Stimulated activated naive CD8-positive, alpha-beta T cell treated with anti-CD3 and anti-CD28 coated beads, Interleukin-15, Interleukin-2, amounts not matched to agents 100 ng/mL and 50 ng/mL, for 24 hours (primary cell): ENCODE measurements around the gene DENR.
"Not testable (repeated sequence)": the region's sequence is repeated elsewhere in the genome, so short reads cannot be mapped to it uniquely, and the experiment has no call there.

Experiments
- H3K27ac Mint-ChIP-seq: one replicate; pipeline ENCODE4 v1.8.0; 2021; ENCODE audit warnings: mild to moderate bottlenecking, mixed read lengths
- H3K27me3 Mint-ChIP-seq: one replicate; pipeline ENCODE4 v1.8.0; 2021; ENCODE audit warnings: mixed read lengths
- H3K36me3 Mint-ChIP-seq: one replicate; pipeline ENCODE4 v1.8.0; 2021; ENCODE audit warnings: low read depth, mixed read lengths
- H3K4me1 Mint-ChIP-seq: one replicate; pipeline ENCODE4 v1.8.0; 2021; ENCODE audit warnings: low read depth, mixed read lengths
- H3K4me3 Mint-ChIP-seq: one replicate; pipeline ENCODE4 v1.8.0; 2021; ENCODE audit warnings: mild to moderate bottlenecking, mixed read lengths
- H3K9me3 Mint-ChIP-seq: one replicate; pipeline ENCODE4 v1.8.0; 2021; ENCODE audit warnings: mixed read lengths

Gene DENR

DNA sequence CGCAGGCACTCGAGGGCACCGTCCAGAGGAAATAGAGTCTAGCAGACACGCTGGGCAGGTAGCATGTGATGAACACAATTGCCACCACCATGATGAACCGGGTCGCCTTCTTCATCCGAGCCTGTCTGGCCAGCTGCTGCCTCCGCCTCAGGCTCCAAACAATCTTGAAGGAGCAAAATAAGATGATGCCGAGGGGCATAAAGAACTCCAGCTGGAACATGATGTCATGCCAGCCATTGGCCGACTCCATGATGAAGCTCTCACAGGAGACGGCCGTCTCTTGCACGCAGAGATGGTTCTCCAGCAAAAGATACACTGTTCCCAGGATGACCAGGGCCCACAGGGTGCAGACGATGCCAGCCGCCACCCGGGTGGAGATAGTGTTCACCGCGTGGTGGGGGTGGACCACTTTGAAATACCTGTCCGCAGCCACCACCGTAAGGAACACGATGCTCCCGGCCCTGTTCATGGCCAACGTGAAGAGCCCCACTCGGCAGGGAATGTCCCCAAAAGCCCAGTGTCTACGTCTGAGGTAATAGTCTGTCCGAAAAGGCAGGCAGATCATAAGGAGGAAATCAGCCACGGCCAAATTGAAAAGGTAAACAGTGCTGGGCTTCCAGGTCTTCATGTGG, 22.9 kb upstream of the DENR start:
- Mint-ChIP-seq H3K27me3 (no peaks in the 10 kb centered on the region), H3K27ac (no peak overlapping the region), H3K36me3 (no peaks in the 10 kb centered on the region), H3K4me1 (peaks cover 71% of the 10 kb centered on the region), H3K9me3 (peaks cover 4% of the 10 kb centered on the region), H3K4me3 (no peak overlapping the region)

DNA sequence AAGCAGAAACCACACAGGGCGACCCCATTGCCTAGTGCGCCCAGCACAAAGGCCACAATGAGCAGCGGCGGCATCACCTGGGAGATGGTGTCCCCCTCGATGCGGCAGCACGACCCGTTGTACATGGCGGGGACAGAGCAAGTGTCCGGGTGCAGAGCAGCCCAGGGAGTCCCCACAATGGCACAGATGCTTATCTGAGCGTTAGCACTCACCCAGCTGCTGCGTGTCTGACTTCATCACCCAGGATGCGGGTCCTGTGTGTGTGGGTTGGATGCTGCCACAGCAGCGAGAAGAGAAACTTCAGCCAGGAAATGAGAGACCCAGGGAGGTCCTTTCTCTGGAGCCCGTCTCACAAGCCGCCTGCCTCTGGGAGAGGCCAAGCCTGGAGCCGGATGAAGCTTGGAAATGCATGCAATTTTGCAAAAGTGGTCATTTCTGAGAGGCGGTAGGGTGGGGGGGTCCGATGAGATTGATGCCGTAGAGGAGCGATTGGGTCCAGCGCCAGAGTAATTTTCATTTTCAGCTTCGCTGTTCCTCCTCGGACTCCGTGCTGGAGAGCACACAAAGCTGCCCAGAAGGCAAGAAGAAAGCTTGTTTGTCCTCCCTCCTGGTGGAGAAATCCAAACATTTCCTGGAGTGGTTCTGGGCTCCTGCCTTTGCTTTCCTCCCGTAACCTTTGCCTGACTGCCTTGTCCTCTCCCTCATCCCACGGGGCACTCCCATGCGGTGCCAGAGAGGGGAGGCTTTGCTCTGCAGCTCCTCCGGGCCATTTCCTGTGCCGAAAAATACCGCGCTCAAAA, 22.2 kb upstream of the DENR start, which contains the start of gene HCAR1:
Gene HCAR1 (minus strand): TSS at position 630 of the 800 bp plus-strand sequence. CDS start 505 bp downstream, at position 125.
- H3K27me3 Mint-ChIP-seq: no peaks in the 10 kb centered on the region
- H3K9me3 Mint-ChIP-seq: peaks cover 4% of the 10 kb centered on the region
- peaks cover 64% of the 10 kb centered on the region for H3K4me1 Mint-ChIP-seq
- H3K36me3 Mint-ChIP-seq: no peaks in the 10 kb centered on the region
- no peak within 1 kb of the TSS for H3K4me3 Mint-ChIP-seq
- no peak within 1 kb of the TSS for H3K27ac Mint-ChIP-seq

DNA sequence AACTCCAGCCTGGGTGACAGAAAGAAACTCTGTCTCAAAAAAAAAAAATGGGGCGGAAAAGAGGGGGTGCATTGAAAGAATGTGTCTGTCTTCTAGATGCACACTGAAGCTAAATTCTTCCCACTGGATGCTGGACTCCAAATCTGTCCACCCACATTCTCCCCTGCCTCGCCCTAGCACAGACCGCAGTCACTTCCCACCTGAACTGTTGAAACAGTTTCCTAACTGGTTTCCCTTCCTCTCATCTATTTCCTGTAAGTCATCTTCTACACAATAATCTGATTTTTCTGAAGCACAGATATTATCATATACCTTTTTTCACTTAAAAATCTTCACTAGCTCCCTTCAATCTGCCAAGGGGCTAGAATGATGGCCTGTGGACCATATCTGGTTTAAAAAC, 20.5 kb upstream of the DENR start:
- Mint-ChIP-seq H3K9me3 (peaks cover 4% of the 10 kb centered on the region), H3K4me1 (peaks cover 54% of the 10 kb centered on the region), H3K4me3 (no peak overlapping the region), H3K36me3 (no peaks in the 10 kb centered on the region), H3K27me3 (no peaks in the 10 kb centered on the region), H3K27ac (peak overlapping the region; percentile 89)

DNA sequence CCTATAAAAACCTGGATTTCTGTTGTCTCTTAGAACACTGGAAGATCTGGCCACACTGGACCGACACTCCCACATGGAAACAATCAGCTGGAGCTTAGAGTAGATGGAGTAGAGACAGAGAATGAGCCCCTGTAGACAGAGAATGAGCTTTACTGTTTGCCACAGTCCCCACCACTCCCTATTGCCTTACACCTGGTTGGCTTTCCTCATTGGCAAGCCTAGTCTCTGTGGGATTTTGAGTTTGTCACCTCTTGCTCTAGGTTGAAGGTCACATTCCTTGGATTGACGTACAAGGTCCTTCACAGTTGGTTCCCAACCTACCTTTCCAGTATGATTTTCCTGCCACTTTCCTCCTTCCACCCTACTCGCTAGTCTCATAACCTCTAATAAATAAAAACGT, 20.0 kb upstream of the DENR start:
- H3K27me3 Mint-ChIP-seq: no peaks in the 10 kb centered on the region
- peaks cover 4% of the 10 kb centered on the region for H3K9me3 Mint-ChIP-seq
- no peaks in the 10 kb centered on the region for H3K36me3 Mint-ChIP-seq
- peaks cover 54% of the 10 kb centered on the region for H3K4me1 Mint-ChIP-seq
- H3K4me3 Mint-ChIP-seq: no peak overlapping the region
- peak overlapping the region; percentile 89 for H3K27ac Mint-ChIP-seq

DNA sequence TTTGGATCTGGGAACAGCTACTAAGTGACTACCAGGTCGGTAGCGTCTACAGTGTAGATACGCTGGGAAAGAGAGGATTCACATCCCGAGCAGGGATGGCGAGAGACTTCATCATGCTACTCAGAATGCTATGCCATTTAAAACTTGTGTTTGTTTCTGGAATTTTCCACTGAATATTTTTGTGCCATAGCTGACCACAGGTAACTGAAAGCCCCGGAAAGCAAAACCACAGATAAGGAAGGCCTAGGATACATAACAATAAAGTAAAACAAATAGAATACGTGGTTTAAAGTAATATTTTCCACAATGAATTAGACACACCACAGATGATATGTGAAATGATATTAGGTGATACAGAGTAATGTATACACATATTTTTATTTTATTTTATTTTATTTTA, 14.1 kb upstream of the DENR start:
- no peaks in the 10 kb centered on the region for H3K9me3 Mint-ChIP-seq
- H3K27ac Mint-ChIP-seq: no peak overlapping the region
- peaks cover 15% of the 10 kb centered on the region for H3K4me1 Mint-ChIP-seq
- no peak overlapping the region for H3K4me3 Mint-ChIP-seq
- H3K27me3 Mint-ChIP-seq: no peaks in the 10 kb centered on the region
- H3K36me3 Mint-ChIP-seq: no peaks in the 10 kb centered on the region

DNA sequence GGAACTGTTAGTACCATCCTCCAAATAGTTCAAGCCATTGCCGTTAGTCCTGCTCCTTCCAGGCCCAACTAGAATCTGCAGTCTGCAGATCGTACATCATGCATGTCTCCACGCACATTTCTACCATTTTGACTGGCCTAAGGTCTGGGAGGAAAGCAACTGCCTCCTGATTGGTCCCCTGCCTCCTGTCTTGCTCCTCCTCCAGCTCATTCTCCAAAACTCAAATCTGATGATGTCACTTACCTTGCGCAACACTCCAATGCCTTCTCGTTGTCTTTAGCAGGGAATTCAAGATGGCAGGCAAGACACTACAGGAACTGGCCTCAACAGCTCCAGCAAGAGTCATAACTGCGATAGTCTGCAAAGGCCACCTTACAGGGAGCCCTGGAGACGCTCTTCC, 12.3 kb upstream of the DENR start:
- no peaks in the 10 kb centered on the region for H3K9me3 Mint-ChIP-seq
- H3K4me1 Mint-ChIP-seq: peaks cover 8% of the 10 kb centered on the region
- no peak overlapping the region for H3K4me3 Mint-ChIP-seq
- no peaks in the 10 kb centered on the region for H3K27me3 Mint-ChIP-seq
- H3K27ac Mint-ChIP-seq: no peak overlapping the region
- no peaks in the 10 kb centered on the region for H3K36me3 Mint-ChIP-seq

DNA sequence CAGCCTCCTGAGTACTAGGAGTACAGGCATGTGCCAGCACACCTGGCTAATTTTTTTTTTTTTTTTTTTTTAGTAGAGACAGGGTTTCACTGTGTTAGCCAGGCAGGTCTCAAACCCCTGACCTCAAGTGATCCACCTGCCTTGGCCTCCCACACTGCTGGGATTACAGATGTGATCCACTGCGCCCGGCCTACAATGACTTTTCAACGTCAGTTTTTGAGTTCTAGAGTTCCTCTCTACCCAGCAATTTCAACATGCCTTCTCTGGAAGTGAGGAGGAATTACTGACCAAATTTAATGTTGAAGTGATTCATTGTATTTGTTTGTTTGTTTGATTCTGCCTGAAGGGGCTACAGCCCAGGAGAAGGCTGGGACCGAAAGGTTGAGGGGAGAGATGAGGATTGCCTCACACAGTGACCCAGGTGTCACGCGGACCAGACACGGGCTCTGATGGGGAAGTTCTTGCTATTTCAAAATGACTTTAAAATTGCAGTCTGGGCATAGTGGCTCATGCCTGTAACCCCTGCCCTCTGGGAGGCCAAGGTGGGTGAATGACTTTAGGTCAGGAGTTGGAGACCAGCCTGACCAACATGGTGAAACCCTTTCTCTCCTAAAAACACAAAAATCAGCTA, 8.6 kb upstream of the DENR start:
- Mint-ChIP-seq H3K27me3 (no peaks in the 10 kb centered on the region), H3K36me3 (no peaks in the 10 kb centered on the region), H3K27ac (no peak overlapping the region), H3K4me1 (no peaks in the 10 kb centered on the region), H3K4me3 (no peak overlapping the region), H3K9me3 (no peaks in the 10 kb centered on the region)

DNA sequence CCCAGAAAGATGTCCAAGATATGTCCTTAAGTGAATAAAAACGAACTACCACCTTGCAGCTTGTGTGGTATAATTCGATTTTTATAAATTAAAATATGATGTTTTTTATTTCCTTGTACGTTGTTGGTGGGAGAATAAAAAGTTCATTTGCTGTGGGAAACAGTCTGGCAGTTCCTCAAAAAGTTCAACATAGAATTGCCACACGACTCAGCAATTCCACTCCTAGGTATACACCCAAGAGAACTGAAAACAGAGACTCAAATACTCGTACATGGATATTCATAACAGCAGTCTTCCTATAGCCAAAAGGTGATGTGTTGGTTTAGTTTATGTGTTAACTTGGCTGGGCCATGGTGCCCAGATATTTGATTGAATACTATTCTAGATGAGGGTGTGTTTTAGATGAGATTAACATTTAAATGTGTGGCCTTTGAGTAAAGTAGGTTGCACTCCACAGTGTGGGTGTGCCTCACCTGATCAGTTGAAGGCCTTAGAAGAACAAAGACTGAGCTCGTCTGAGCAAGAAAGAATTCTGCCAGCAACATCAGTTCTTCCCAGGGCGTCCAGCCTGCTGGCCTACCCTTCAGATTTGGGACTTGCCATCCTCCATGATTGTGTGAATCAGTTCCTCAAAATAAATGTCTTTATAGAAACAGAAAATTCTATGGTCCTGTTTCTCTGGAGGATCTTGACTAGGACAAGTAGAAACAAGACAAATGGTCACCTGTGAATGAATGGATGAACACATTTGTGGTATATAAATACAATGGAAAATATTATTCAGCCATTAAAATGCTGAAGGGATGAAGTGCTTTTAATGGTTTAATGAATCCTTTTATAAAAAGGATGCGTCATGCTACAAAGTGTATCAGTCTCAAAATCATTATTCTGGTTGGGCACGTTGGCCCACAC, 5.1 kb upstream of the DENR start:
- H3K9me3 Mint-ChIP-seq: no peaks in the 10 kb centered on the region
- H3K27ac Mint-ChIP-seq: no peak overlapping the region
- peaks cover 14% of the 10 kb centered on the region for H3K4me1 Mint-ChIP-seq
- H3K36me3 Mint-ChIP-seq: no peaks in the 10 kb centered on the region
- H3K27me3 Mint-ChIP-seq: no peaks in the 10 kb centered on the region
- no peak overlapping the region for H3K4me3 Mint-ChIP-seq

DNA sequence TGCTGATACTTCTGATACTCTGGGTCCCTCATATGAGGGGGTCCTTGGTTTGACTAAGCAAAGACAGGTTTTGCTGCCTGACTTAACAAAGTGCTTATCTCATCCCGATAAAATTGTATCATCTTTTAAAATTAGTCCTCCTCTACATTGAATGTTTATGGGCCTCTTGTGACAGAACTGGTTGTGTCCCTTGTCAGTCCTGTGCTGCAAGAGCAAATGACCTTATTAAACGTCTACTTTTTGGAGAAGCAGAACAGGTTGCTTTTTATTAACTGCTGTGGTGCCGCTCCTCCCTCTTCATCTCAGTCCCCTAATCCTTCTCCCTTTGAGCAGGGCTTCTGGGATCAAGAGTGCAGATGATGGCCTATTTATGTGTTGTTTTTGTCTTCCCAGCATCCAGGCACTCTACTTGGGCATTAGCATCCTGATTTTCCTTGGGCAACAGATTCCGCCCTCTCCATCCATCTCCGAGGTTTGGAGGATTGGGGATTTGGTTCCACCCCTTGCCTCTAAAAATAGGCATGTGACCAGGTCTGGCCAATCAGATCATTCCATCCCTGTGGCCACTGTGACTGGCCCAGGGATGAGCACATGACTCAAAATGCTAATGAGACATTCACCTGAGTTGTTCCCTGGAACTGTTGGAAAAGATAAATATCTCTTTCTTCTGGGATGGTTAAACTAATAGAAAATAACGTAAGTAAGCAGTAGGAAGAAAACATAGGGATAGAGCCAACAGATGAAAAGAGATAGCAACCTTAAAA, 2.9 kb upstream of the DENR start:
- H3K36me3 Mint-ChIP-seq: peaks cover 17% of the 10 kb centered on the region
- no peak overlapping the region for H3K4me3 Mint-ChIP-seq
- no peaks in the 10 kb centered on the region for H3K27me3 Mint-ChIP-seq
- peaks cover 29% of the 10 kb centered on the region for H3K4me1 Mint-ChIP-seq
- H3K27ac Mint-ChIP-seq: no peak overlapping the region
- H3K9me3 Mint-ChIP-seq: no peaks in the 10 kb centered on the region

DNA sequence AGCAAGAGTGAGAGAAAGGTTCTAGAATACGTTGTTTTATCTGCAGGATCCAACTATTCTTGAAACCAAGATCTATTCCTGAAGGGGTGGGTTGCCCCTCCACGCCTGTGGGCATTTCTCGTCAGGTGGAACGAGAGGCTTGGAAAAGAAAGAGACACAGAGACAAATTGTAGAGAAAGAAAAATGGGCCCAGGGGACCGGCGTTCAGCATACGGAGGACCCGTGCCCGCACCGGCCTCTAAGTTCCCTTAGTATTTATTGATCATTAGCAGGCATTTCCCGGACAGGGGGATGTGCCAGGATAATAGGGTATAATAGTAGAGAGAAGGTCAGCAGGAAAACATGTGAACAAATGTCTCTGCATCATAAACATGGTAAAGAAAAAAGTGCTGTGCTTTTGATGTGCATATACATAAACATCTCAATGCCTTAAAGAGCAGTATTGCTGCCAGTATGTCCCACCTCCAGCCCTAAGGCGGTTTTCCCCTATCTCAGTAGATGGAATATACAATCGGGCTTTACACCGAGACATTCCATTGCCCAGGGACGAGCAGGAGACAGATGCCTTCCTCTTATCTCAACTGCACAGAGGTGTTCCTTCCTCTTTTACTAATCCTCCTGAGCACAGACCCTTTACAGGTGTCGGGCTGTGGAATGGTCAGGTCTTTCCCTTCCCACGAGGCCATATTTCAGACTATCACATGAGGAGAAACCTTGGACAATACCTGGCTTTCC, 1.7 kb upstream of the DENR start:
- peaks cover 27% of the 10 kb centered on the region for H3K36me3 Mint-ChIP-seq
- peak overlapping the region; percentile 74 for H3K27ac Mint-ChIP-seq
- not testable (repeated sequence) for H3K9me3 Mint-ChIP-seq, H3K27me3 Mint-ChIP-seq
- H3K4me3 Mint-ChIP-seq: peak overlapping the region; percentile 96
- H3K4me1 Mint-ChIP-seq: peaks cover 38% of the 10 kb centered on the region

DNA sequence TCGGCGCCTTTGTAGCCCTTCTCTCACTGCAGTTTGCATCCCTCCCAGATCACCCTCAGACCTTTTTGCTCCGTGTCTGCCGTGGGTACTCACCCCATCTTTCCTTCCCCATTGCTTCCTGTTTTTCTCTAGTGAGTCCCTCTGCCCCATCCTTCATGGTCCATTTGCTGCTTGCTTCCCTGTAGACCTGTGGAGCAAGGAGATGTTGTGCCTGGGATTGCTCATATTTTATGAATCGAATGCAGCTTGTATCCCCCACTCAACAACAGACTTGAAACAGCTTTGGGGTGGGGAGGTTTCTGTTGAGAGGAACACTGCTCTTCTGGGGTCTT, 661 bp downstream of the DENR start:
- Mint-ChIP-seq H3K4me3 (peak overlapping the region; percentile 96), H3K9me3 (no peaks in the 10 kb centered on the region), H3K27me3 (no peaks in the 10 kb centered on the region), H3K36me3 (peaks cover 47% of the 10 kb centered on the region), H3K27ac (peak overlapping the region; percentile 98), H3K4me1 (peaks cover 58% of the 10 kb centered on the region)

DNA sequence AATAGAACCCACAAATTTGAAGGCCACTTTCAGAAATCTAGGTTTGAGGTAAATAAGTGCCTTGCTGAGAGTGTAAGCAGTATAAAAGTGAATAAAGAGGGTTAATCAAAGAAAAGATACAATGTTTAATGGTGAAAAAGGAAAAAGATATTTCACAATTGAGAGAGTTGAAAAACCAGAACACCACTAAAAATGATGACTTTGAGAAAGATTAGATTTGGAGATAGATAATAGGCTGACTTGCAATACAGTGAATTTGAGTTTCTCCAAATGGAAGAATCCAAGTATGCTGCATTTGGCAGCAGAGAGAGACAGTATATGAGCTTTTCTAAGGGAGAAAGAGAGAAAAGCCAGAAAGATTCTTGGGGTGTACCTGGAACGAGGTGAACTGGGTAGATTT, 2.2 kb downstream of the DENR start:
- Mint-ChIP-seq H3K27ac (peak overlapping the region; percentile 39), H3K9me3 (no peaks in the 10 kb centered on the region), H3K4me3 (peak overlapping the region; percentile 96), H3K27me3 (no peaks in the 10 kb centered on the region), H3K36me3 (peaks cover 53% of the 10 kb centered on the region), H3K4me1 (peaks cover 58% of the 10 kb centered on the region)

DNA sequence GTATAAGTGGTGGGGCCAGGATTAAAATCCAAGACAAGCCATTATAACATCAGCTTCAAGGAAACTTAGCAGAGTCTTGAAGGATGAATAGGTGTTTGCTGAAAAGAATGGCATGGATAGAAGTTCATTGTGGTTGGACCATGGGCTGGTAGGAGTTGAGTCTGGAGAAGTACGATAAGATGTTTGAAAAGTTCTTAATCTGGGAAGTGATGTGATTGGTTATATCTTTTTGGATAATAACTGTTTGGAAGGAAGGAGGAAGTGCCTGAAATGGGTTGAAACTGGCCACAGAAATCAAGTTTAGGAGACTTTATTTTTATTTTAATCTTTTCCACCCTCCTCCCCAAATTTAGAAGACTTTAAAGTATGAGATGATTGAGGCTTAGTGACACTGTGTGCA, 4.9 kb downstream of the DENR start:
- Mint-ChIP-seq H3K27ac (no peak overlapping the region), H3K27me3 (no peaks in the 10 kb centered on the region), H3K9me3 (no peaks in the 10 kb centered on the region), H3K36me3 (peaks cover 63% of the 10 kb centered on the region), H3K4me3 (no peak overlapping the region), H3K4me1 (peaks cover 44% of the 10 kb centered on the region)

DNA sequence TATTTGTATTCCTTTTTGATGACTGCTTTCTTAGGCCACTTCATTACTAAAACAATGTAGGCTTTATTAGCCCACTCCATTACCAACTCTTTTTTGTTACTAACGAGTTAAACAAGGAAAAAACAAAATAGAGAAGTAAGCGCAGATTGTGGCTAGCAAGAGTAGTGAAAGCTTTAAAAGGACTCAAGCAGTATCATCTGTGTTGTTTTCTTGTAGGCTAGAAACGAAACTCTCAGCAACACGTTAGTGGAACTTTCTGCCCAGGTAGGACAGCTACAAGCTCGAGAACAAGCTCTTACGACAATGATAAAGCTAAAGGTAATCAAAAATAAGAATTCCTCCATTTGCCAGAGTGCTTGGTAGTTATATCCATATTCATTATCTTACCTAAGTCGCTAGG, 32.9 kb downstream of the DENR start:
- Mint-ChIP-seq H3K36me3 (no peaks in the 10 kb centered on the region), H3K9me3 (no peaks in the 10 kb centered on the region), H3K27ac (no peak overlapping the region), H3K4me3 (no peak overlapping the region), H3K27me3 (no peaks in the 10 kb centered on the region), H3K4me1 (no peaks in the 10 kb centered on the region)
